ENCODE measurements around the gene MRPS18A. TPM values are rescaled to one million over a fixed set of nuclear protein-coding genes. Genes with fewer than 3 reads are reported as not detected.

MRPS18A gene
- total and polyA plus RNA-seq, 2 donors (not counting 1 experiment from before 2014, with no cell fraction given) = 39.6 to 46.3 TPM

DNA sequence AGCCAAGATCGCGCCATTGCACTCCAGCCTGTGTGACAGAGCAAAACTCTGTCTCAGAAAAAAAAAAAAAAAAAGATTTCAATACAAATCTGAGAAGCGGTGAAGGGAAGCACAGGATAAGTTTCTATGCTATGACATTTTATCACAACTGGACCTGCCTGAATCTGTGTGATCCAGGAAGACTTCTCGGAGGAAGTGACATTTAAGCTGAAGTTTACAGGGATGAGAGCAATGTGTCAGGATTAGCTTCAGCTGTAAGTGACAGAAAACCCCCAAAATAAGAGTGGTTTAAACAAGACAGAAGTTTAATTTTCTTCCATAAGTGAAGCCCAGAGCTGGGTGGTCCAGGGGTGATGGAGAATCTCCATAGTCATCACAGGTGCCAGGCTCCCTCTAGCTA, 33.4 kb upstream of the MRPS18A start:
- H2AFZ ChIP-seq (ENCODE audit: insufficient read depth, low read depth, low read length, poor library complexity, severe bottlenecking) = no peak overlapping the region
- peaks cover 33 to 40% of the 10 kb centered on the region in 2 donors for H3K4me1 ChIP-seq (ENCODE audit: control insufficient read depth in 2 of 2, insufficient read depth in 2 of 2, low read length in 2 of 2)
- H3K4me3 ChIP-seq (ENCODE audit: control extremely low read depth in 1 of 5, extremely low read depth in 1 of 5, insufficient read depth in 1 of 5, low read depth in 2 of 5, low read length in 4 of 5) = no peak overlapping the region
- H3K9me3 Mint-ChIP-seq (ENCODE audit: insufficient read depth) = no peaks in the 10 kb centered on the region
- peaks cover 39% of the 10 kb centered on the region for H3K4me1 Mint-ChIP-seq
- ATAC-seq (ENCODE audit: low read depth) = no peak
- peaks cover 0 to 7% (median 0%) of the 10 kb centered on the region in 3 donors for H3K9me3 ChIP-seq (ENCODE audit: control extremely low read depth in 1 of 3, control insufficient read depth in 2 of 3, insufficient read depth in 1 of 3, low read length in 2 of 3)
- TF ChIP-seq, protein P1, sequence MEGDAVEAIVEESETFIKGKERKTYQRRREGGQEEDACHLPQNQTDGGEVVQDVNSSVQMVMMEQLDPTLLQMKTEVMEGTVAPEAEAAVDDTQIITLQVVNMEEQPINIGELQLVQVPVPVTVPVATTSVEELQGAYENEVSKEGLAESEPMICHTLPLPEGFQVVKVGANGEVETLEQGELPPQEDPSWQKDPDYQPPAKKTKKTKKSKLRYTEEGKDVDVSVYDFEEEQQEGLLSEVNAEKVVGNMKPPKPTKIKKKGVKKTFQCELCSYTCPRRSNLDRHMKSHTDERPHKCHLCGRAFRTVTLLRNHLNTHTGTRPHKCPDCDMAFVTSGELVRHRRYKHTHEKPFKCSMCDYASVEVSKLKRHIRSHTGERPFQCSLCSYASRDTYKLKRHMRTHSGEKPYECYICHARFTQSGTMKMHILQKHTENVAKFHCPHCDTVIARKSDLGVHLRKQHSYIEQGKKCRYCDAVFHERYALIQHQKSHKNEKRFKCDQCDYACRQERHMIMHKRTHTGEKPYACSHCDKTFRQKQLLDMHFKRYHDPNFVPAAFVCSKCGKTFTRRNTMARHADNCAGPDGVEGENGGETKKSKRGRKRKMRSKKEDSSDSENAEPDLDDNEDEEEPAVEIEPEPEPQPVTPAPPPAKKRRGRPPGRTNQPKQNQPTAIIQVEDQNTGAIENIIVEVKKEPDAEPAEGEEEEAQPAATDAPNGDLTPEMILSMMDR (IDR thresholded peaks at IDR 0.05) = no peak
- no peak for TF ChIP-seq EZH2 (IDR thresholded peaks at IDR 0.05; ENCODE audit: borderline replicate concordance, insufficient read depth, low read depth, low read length, poor library complexity, severe bottlenecking)
- no peak overlapping the region for H3K27ac Mint-ChIP-seq
- no peak overlapping the region for H3K27ac ChIP-seq (ENCODE audit: low read length in 2 of 2)
- ChIA-PET CTCF (interaction anchor here (0.7 to 8.1 kb wide), 10 partner anchors 10 to 435 kb away, joined by 3 to 128 read pairs (median 5); partner anchors contain the start of genes MRPS18A and VEGFA), POLR2A (interaction anchor here (0.7 kb wide), 1 partner anchor 28 kb away, joined by 4 read pairs; no protein-coding TSS in a partner anchor)
- H3K27me3 ChIP-seq (replicated peaks in 1 of 4; ENCODE audit: control extremely low read depth in 1 of 4, control insufficient read depth in 3 of 4, insufficient read depth in 4 of 4, low read length in 3 of 4) = peaks cover 0 to 6% (median 2%) of the 10 kb centered on the region in 4 experiments
- no peaks in the 10 kb centered on the region for H3K36me3 ChIP-seq (replicated peaks in 1 of 2; ENCODE audit: control extremely low read depth in 1 of 2, control insufficient read depth in 1 of 2, extremely low read depth in 1 of 2, insufficient read depth in 2 of 2, low read length in 1 of 2)
- peaks cover 9% of the 10 kb centered on the region for H3K27me3 Mint-ChIP-seq
- no peak for DNase-seq
- no peak overlapping the region for H3K9ac ChIP-seq (ENCODE audit: low read length)
- H3K4me3 Mint-ChIP-seq = no peak overlapping the region
- intact Hi-C loops (cut with micrococcal nuclease) = loop anchor here (5.0 kb wide), 2 partner anchors 36 to 54 kb away; no protein-coding TSS in a partner anchor
- no peaks in the 10 kb centered on the region for H3K79me2 ChIP-seq (ENCODE audit: control insufficient read depth, insufficient read depth, low read length)
- H3K4me2 ChIP-seq (replicated peaks; ENCODE audit: low read depth, low read length, poor library complexity, severe bottlenecking) = no peak overlapping the region
- no CpG with 5 or more reads among the region's 4 CpGs for WGBS (ENCODE audit: insufficient coverage)
- no peaks in the 10 kb centered on the region for H4K20me1 ChIP-seq (ENCODE audit: control insufficient read depth, insufficient read depth, low read length, poor library complexity, severe bottlenecking)

DNA sequence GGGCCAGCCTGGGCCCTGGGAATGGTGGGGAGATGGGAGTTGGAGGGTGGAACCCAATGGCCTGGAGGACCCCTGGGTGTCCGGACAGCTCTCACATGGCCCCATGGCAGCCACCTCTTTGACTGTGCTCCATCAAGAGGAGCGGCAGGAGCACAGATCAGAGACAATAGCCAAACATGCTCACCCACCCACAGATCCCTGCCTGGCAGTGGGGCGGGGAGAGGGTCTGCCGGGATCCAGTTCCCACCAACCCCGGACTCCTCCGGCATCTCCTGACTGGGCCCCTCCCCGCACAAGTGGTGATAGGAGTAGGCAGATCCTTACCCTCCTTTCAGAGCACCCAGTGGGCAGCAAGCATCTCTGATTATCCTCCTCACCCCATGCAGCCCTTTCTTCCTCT, 31.9 kb upstream of the MRPS18A start:
- Histone ChIP-seq H3K9me3 (ENCODE audit: control extremely low read depth in 1 of 3, control insufficient read depth in 2 of 3, insufficient read depth in 1 of 3, low read length in 2 of 3) (peaks cover 0 to 9% (median 0%) of the 10 kb centered on the region in 3 donors), H2AFZ (ENCODE audit: insufficient read depth, low read depth, low read length, poor library complexity, severe bottlenecking) (no peak overlapping the region), H3K27me3 (replicated peaks in 1 of 4; ENCODE audit: control extremely low read depth in 1 of 4, control insufficient read depth in 3 of 4, insufficient read depth in 4 of 4, low read length in 3 of 4) (peaks cover 0 to 6% (median 2%) of the 10 kb centered on the region in 4 experiments), H4K20me1 (ENCODE audit: control insufficient read depth, insufficient read depth, low read length, poor library complexity, severe bottlenecking) (no peaks in the 10 kb centered on the region), H3K4me3 (ENCODE audit: control extremely low read depth in 1 of 5, extremely low read depth in 1 of 5, insufficient read depth in 1 of 5, low read depth in 2 of 5, low read length in 4 of 5) (no peak overlapping the region), H3K4me2 (replicated peaks; ENCODE audit: low read depth, low read length, poor library complexity, severe bottlenecking) (no peak overlapping the region), H3K4me1 (ENCODE audit: control insufficient read depth in 2 of 2, insufficient read depth in 2 of 2, low read length in 2 of 2) (peaks cover 35 to 40% of the 10 kb centered on the region in 2 donors), H3K79me2 (ENCODE audit: control insufficient read depth, insufficient read depth, low read length) (no peaks in the 10 kb centered on the region), H3K9ac (ENCODE audit: low read length) (no peak overlapping the region), H3K27ac (ENCODE audit: low read length in 2 of 2) (no peak overlapping the region), H3K36me3 (replicated peaks in 1 of 2; ENCODE audit: control extremely low read depth in 1 of 2, control insufficient read depth in 1 of 2, extremely low read depth in 1 of 2, insufficient read depth in 2 of 2, low read length in 1 of 2) (no peaks in the 10 kb centered on the region)
- Mint-ChIP-seq H3K4me3 (no peak overlapping the region), H3K9me3 (ENCODE audit: insufficient read depth) (no peaks in the 10 kb centered on the region), H3K27me3 (peaks cover 9% of the 10 kb centered on the region), H3K4me1 (peaks cover 39% of the 10 kb centered on the region), H3K27ac (no peak overlapping the region)
- POLR2A ChIA-PET = interaction anchor here (1.1 kb wide), 1 partner anchor 31 kb away, joined by 3 read pairs; no protein-coding TSS in a partner anchor
- DNase-seq = no peak
- TF ChIP-seq, protein P1 (IDR thresholded peaks at IDR 0.05) = no peak
- TF ChIP-seq EZH2 (IDR thresholded peaks at IDR 0.05; ENCODE audit: borderline replicate concordance, insufficient read depth, low read depth, low read length, poor library complexity, severe bottlenecking) = no peak
- no peak for ATAC-seq (ENCODE audit: low read depth)
- CTCF ChIA-PET = interaction anchor here (0.6 to 8.1 kb wide), 2 partner anchors 49 to 357 kb away, joined by 3 to 128 read pairs; no protein-coding TSS in a partner anchor
- 100% methylated on average over 1 of the region's 7 CpGs for WGBS (ENCODE audit: insufficient coverage)
- intact Hi-C loops (cut with micrococcal nuclease) = no loop called here

Measured in B cell (primary cell).